A673 (cell line): ENCODE results near the gene MAGI3.

ENCODE experiments used
- CTCF ChIP-seq: fragments of 300-800, 200-600 bp; sonication (generic); conservative IDR thresholded peaks from 2 replicates; pipeline ENCODE4 v1.5.1; 2017; ENCODE audit warnings: low read depth, mild to moderate bottlenecking, antibody characterized with exemption, low read length, moderate library complexity, mixed read lengths
- EZH2 ChIP-seq: fragments of 200-600 bp; sonication (generic); IDR thresholded peaks from 2 replicates; pipeline ENCODE4 v1.6.1; 2017; ENCODE audit warnings: borderline replicate concordance, low read depth, mild to moderate bottlenecking, mixed read lengths, antibody characterized with exemption, low read length; ENCODE audit not compliant: poor library complexity, severe bottlenecking

DNA sequence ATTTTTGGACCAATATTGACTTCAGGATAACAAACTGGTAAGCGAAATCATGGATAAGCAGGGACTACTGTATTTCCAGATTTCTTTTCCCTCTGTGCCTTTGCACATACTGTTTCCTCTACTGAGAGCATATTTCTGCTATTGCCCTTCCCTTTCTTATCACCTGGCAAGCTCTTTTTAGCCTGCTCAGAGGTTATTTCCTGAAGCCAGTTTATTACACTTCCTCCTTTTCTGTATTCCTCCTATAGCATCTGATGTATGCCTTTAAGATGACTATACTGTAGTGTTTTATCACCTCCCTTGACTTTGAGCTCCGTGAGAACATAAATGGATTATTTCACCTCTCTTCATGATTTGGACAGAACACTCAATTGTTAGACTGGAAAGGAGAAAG lies 49.0 kb downstream of the MAGI3 start:
- TF ChIP-seq CTCF (no peak), EZH2 (no peak)
